Measurements from ENCODE around the gene RASSF8. TPM values are rescaled to one million over a fixed set of nuclear protein-coding genes. Genes with fewer than 3 reads are reported as not detected.

RASSF8 gene
- total RNA-seq, 3 donors from 2014 or later: 0.19 to 0.58 (median 0.53) TPM

DNA sequence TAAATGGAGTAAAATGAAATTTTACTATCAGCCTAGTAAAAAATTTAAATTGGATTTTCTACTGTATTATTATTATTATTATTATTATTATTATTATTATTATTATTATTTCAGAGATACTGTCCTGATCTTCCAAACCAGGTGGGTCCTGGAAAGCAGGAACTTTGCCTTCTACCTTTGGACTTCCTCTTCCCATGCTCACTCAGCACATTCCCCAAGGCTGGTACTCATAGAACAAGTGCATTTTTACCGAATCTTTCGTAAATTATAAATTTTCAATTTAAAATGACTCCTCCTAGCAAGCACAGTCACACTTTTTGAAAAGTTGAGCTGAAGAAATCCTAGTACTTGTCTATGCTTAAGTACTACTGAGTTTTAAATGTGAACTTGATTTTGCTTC, 136.7 kb downstream of the RASSF8 start:
- H3K9me3 Mint-ChIP-seq: no peaks in the 10 kb centered on the region
- H3K4me1 Mint-ChIP-seq (ENCODE audit: low read depth): no peaks in the 10 kb centered on the region
- peaks cover 11% of the 10 kb centered on the region for H3K27me3 Mint-ChIP-seq (ENCODE audit: low read depth)
- ATAC-seq (no peak), DNase-seq (no peak)
- no peaks in the 10 kb centered on the region for H3K36me3 Mint-ChIP-seq (ENCODE audit: insufficient read depth)
- no peak overlapping the region for H3K4me3 Mint-ChIP-seq

- Mint-ChIP-seq H3K4me3 (no peak overlapping the region), H3K36me3 (ENCODE audit: insufficient read depth) (no peaks in the 10 kb centered on the region), H3K27me3 (ENCODE audit: low read depth) (peaks cover 14% of the 10 kb centered on the region), H3K9me3 (no peaks in the 10 kb centered on the region), H3K4me1 (ENCODE audit: low read depth) (no peaks in the 10 kb centered on the region)
- DNase-seq (no peak), ATAC-seq (no peak)
Measured at GRCh38 chr12:26096036-26096435, 137.6 kb downstream of the RASSF8 start.

GRCh38 chr12:26097046-26097878, 138.8 kb downstream of the RASSF8 start:
- DNase-seq (peak; percentile 41), ATAC-seq (peak; percentile 85)
- Mint-ChIP-seq H3K9me3 (no peaks in the 10 kb centered on the region), H3K27me3 (ENCODE audit: low read depth) (peaks cover 14% of the 10 kb centered on the region), H3K4me1 (ENCODE audit: low read depth) (no peaks in the 10 kb centered on the region), H3K4me3 (no peak overlapping the region), H3K36me3 (ENCODE audit: insufficient read depth) (no peaks in the 10 kb centered on the region)

DNA sequence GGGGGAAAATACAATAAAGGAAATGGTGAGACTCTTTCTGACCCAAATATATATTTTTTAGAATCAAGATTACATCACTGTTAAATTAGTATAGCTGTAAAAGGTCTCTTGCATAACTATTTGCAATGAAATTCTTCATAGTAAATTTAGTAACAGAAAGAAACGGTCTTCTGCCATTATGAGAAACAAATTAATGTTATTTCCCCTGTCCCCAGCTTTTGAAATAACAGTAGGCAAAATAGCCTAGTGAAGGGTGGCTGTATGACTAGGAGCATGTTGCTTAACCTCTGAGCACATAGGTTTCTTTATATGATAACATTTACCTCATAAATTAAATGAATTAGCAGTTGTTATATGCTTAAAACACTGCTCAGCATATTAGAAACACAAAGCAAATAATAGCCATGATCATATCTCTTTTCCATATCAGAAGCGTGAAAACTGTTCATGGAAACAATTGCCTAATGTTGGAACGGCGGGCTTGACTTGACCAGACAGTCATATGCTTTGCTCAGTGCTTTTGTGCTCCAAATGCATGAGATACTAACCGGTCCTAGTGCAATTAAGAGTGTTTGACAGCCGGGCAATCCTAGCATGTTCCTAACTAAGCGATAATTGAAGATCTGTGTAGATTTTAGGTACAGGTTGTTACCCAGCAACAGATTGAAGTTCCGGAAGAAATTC, 142.3 kb downstream of the RASSF8 start:
- no peak for ATAC-seq
- Mint-ChIP-seq H3K27me3 (ENCODE audit: low read depth) (peaks cover 19% of the 10 kb centered on the region), H3K4me1 (ENCODE audit: low read depth) (no peaks in the 10 kb centered on the region), H3K4me3 (no peak overlapping the region), H3K36me3 (ENCODE audit: insufficient read depth) (no peaks in the 10 kb centered on the region), H3K9me3 (no peaks in the 10 kb centered on the region)
- no peak for DNase-seq

GRCh38 chr12:26101350-26101734, 142.9 kb downstream of the RASSF8 start:
- no peak for DNase-seq
- no peak overlapping the region for H3K4me3 Mint-ChIP-seq
- no peaks in the 10 kb centered on the region for H3K4me1 Mint-ChIP-seq (ENCODE audit: low read depth)
- H3K27me3 Mint-ChIP-seq (ENCODE audit: low read depth): peaks cover 21% of the 10 kb centered on the region
- H3K36me3 Mint-ChIP-seq (ENCODE audit: insufficient read depth): no peaks in the 10 kb centered on the region
- no peak for ATAC-seq
- H3K9me3 Mint-ChIP-seq: no peaks in the 10 kb centered on the region

DNA sequence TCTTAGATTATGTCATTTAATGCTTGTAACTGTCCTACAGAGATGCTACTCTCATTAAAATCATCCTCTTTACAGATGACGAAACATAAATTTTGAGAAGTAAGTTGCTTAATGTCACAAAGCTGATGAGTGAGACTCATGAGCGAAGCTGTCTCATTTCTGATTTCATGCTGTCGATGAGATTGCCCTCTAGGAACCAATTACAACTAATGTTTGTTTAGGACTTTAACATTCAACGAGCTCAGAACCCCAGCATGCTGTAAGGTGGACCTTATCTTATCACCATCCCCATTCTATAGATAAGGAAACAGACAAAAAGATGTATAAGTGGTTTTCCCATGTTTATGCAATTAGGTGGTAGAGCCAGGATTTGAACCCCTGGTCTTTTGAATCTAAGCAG, 143.3 kb downstream of the RASSF8 start:
- DNase-seq: no peak
- Mint-ChIP-seq H3K27me3 (ENCODE audit: low read depth) (peaks cover 22% of the 10 kb centered on the region), H3K4me3 (no peak overlapping the region), H3K4me1 (ENCODE audit: low read depth) (no peaks in the 10 kb centered on the region), H3K36me3 (ENCODE audit: insufficient read depth) (no peaks in the 10 kb centered on the region), H3K9me3 (no peaks in the 10 kb centered on the region)
- ATAC-seq: no peak

DNA sequence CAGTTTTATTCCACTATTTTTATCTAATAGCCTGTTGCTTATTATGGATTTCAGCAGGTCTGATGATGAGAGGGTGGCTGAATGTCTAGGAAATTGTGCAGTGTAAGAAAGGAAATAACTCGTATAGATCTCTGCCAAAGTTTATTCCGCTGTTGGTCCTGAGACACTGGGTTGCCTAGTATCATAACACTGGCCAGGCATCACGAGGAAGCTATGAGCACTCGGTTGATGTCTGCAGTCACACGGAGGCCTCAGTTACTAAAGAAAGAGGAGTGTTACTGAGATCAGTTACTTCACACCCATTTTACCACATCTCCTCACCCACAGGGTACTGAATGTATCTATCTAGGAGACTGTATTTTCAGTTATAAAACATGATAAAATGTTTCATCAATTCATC, 144.5 kb downstream of the RASSF8 start:
- no peak for ATAC-seq
- Mint-ChIP-seq H3K4me3 (no peak overlapping the region), H3K36me3 (ENCODE audit: insufficient read depth) (no peaks in the 10 kb centered on the region), H3K4me1 (ENCODE audit: low read depth) (no peaks in the 10 kb centered on the region), H3K9me3 (no peaks in the 10 kb centered on the region), H3K27me3 (ENCODE audit: low read depth) (peaks cover 27% of the 10 kb centered on the region)
- no peak for DNase-seq

DNA sequence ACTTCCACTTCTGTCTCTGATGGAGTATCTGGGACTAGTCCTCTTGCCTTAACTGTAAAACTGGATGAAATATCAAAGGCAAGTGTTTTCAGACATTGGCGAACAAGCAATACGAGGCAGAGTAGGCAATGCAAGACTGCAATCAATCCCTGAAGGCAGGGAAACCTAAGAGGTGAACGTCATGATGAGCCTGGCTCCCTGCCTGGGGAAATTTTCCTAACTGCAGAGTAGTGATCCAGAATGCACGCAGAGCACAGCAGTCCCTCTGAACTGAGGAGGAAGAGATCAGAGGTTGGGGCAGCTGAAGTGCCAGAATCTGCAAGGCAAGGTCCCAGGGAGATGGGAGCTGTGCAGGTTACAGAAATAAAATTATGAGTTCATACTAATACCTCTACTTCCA, 147.9 kb downstream of the RASSF8 start:
- Mint-ChIP-seq H3K9me3 (no peaks in the 10 kb centered on the region), H3K36me3 (ENCODE audit: insufficient read depth) (no peaks in the 10 kb centered on the region), H3K4me3 (no peak overlapping the region), H3K27me3 (ENCODE audit: low read depth) (peaks cover 26% of the 10 kb centered on the region), H3K4me1 (ENCODE audit: low read depth) (no peaks in the 10 kb centered on the region)
- no peak for DNase-seq
- ATAC-seq: no peak

DNA sequence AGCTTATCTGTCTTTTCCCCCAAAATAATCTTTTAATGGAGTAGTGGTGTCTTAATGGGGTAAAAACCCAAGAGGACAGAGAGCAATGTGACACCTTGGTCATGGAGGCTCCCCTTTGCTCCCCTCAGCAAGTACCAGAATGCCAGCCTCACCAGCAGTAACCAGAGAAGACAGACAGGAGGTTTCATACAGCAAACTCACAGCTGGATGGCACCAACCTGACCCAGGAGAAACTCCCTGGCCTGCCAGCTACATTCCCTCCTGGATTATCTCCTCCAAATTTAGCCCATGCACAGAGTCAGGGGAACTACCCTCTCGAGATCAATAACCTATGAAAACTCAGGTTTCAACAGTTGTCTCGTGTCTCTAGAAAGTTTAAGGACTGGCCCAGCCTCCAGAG, 150.4 kb downstream of the RASSF8 start:
- peaks cover 41% of the 10 kb centered on the region for H3K27me3 Mint-ChIP-seq (ENCODE audit: low read depth)
- H3K4me3 Mint-ChIP-seq: no peak overlapping the region
- H3K36me3 Mint-ChIP-seq (ENCODE audit: insufficient read depth): no peaks in the 10 kb centered on the region
- no peak for DNase-seq
- no peak for ATAC-seq
- H3K4me1 Mint-ChIP-seq (ENCODE audit: low read depth): peaks cover 6% of the 10 kb centered on the region
- H3K9me3 Mint-ChIP-seq: no peaks in the 10 kb centered on the region

DNA sequence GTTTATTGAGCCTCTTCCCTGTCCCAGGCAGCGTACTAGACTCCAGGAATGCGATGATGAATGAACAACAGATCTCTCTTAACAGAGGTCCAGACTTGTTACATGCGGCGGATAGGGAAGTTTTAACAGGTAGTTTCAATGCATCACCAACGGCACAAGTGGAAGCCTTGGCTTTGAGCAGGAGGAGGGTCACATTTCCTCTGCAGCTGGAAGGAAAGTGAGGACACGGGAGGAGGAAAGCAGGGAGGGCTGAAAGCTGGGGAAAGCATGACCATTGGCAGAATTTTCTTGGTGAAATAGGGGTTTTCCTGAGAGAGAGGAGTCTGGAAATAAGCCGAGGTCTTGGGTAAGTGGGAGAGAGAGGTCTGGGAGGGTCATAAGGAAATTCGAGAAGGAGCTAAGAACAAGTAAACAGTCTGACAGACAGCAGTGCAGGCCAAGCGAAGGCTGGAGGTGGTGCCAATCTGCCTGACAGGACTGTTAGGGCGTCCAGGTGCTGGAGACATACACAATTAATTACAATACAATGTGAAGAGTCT, 150.9 kb downstream of the RASSF8 start:
- ATAC-seq: no peak
- Mint-ChIP-seq H3K36me3 (ENCODE audit: insufficient read depth) (no peaks in the 10 kb centered on the region), H3K4me1 (ENCODE audit: low read depth) (peaks cover 6% of the 10 kb centered on the region), H3K4me3 (no peak overlapping the region), H3K9me3 (no peaks in the 10 kb centered on the region), H3K27me3 (ENCODE audit: low read depth) (peaks cover 41% of the 10 kb centered on the region)
- DNase-seq: no peak

DNA sequence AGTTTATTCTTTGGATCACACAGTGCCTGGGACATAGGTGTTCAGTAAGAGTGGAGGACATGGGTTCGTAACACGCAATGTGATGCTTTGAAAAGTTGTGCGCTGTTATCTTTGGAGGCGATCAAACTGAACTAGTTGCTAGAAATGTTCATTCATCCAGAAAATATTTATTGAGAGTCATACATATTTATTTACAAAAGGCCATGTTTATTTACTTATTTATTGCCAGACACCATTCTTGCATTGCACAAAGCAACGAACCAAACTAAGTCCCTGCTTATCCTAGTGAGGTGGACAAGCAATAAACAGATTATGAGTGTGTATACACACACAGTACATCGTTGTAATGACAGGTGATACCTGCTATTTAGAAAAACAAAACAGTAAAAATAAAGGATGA, 153.8 kb downstream of the RASSF8 start:
- no peak for DNase-seq
- H3K36me3 Mint-ChIP-seq (ENCODE audit: insufficient read depth): no peaks in the 10 kb centered on the region
- peaks cover 46% of the 10 kb centered on the region for H3K27me3 Mint-ChIP-seq (ENCODE audit: low read depth)
- H3K4me3 Mint-ChIP-seq: no peak overlapping the region
- no peak for ATAC-seq
- no peaks in the 10 kb centered on the region for H3K9me3 Mint-ChIP-seq
- H3K4me1 Mint-ChIP-seq (ENCODE audit: low read depth): peaks cover 6% of the 10 kb centered on the region

DNA sequence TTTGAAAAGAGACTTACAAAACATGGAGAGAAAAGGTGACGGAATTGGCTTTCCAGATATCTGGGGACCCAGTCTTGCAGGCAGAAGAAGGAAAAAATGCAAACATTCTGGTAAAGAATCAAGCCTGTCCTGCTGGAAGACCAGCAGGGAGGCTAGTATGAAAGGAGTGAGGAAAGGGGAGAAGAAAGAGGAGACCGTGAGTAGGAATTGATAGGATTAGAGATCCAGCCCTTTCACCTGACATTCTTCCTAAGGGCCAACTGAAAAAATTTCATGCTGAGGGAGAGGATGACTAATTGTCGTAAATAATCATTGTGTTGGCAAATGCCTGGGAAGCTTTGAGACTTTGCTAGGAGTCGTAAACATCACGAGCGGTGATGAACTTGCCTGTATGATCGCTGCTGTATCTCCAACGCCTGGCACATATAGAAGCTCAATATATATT, 154.2 kb downstream of the RASSF8 start:
- Mint-ChIP-seq H3K4me1 (ENCODE audit: low read depth) (peaks cover 6% of the 10 kb centered on the region), H3K4me3 (no peak overlapping the region), H3K27me3 (ENCODE audit: low read depth) (peaks cover 46% of the 10 kb centered on the region), H3K9me3 (no peaks in the 10 kb centered on the region), H3K36me3 (ENCODE audit: insufficient read depth) (no peaks in the 10 kb centered on the region)
- DNase-seq (no peak), ATAC-seq (no peak)

DNA sequence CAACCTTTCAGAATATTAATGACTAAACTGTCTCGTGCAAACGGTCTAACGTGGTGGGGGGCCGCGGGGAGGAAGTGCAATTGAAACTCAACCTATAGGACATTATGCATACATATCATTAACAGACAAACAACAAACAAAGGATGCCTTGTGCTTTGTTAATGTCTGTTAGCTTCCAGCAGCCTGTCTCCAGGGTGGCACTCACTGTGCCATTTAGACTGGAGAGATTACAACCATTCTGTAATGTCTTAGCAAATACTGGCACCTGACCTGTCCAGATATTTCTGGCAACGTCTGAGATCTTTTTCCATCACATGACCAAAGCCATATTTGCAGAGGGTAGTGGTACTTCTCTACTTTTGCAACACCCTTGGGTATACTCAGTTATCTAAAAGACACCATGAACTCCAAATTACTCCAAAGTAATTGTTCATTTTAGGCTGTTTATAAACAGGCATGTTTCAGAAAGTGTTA, 154.7 kb downstream of the RASSF8 start:
- Mint-ChIP-seq H3K36me3 (ENCODE audit: insufficient read depth) (no peaks in the 10 kb centered on the region), H3K27me3 (ENCODE audit: low read depth) (peaks cover 42% of the 10 kb centered on the region), H3K9me3 (no peaks in the 10 kb centered on the region), H3K4me1 (ENCODE audit: low read depth) (peaks cover 6% of the 10 kb centered on the region), H3K4me3 (peak overlapping the region; percentile 72)
- DNase-seq (no peak), ATAC-seq (no peak)

- H3K4me3 Mint-ChIP-seq: peak overlapping the region; percentile 72
- no peaks in the 10 kb centered on the region for H3K36me3 Mint-ChIP-seq (ENCODE audit: insufficient read depth)
- H3K9me3 Mint-ChIP-seq: no peaks in the 10 kb centered on the region
- ATAC-seq: peak; percentile 87 to 89
- peaks cover 47% of the 10 kb centered on the region for H3K27me3 Mint-ChIP-seq (ENCODE audit: low read depth)
- peaks cover 6% of the 10 kb centered on the region for H3K4me1 Mint-ChIP-seq (ENCODE audit: low read depth)
- peak; percentile 72 for DNase-seq
Measured at GRCh38 chr12:26113853-26114719, 155.6 kb downstream of the RASSF8 start.
